Thyroid gland (tissue), 4 donors: ENCODE results near the gene HLA-A.

Source experiments
- POLR2A ChIP-seq, 2 donors: fragments of 450-650 bp; IDR thresholded peaks; one replicate each; pipeline ENCODE4 v1.6.1; 2017; ENCODE audit warnings: antibody characterized with exemption in 2 of 2, mild to moderate bottlenecking in 2 of 2, moderate library complexity in 1 of 2
- TF ChIP-seq, protein P1 (sequence below), 6 experiments: fragments of 200-600 bp in 3 of 6; fragments of 450-650 bp in 3 of 6; sonication (generic) in 3 of 6; IDR thresholded peaks; one replicate each; pipeline ENCODE4 v1.5.1; 2016 to 2019; ENCODE audit warnings: antibody characterized with exemption in 6 of 6, mild to moderate bottlenecking in 2 of 6, inconsistent platforms in 1 of 6, moderate library complexity in 1 of 6

DNA sequence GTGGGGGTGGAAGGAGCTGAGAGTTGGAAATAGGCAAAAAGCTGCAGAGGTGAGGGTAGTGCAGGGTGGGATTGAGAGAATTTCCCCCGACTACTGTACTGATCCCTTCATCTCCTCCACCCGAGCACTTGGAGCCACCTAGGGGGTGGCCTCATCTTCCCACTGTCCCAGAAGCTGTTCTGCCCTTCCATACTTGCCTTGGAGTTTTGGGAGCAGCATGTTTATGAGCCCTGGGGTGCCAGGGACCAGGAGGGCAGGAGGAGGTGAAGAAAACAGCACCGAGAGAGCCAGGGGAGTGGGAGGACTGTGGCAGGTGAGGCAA is 34.0 kb upstream of the HLA-A start:
- TF ChIP-seq, protein P1, sequence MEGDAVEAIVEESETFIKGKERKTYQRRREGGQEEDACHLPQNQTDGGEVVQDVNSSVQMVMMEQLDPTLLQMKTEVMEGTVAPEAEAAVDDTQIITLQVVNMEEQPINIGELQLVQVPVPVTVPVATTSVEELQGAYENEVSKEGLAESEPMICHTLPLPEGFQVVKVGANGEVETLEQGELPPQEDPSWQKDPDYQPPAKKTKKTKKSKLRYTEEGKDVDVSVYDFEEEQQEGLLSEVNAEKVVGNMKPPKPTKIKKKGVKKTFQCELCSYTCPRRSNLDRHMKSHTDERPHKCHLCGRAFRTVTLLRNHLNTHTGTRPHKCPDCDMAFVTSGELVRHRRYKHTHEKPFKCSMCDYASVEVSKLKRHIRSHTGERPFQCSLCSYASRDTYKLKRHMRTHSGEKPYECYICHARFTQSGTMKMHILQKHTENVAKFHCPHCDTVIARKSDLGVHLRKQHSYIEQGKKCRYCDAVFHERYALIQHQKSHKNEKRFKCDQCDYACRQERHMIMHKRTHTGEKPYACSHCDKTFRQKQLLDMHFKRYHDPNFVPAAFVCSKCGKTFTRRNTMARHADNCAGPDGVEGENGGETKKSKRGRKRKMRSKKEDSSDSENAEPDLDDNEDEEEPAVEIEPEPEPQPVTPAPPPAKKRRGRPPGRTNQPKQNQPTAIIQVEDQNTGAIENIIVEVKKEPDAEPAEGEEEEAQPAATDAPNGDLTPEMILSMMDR (IDR thresholded peaks at IDR 0.05): no peak
- no peak for TF ChIP-seq POLR2A (IDR thresholded peaks at IDR 0.05)
